GM13976 (cell line): ENCODE data around the gene ECHDC3.

ENCODE experiments used
- DNase-seq: peaks from one replicate; pipeline ENCODE4 v3.0.0; 2012; ENCODE audit warnings: low spot score
- CTCF ChIP-seq: IDR thresholded peaks from 2 replicates; pipeline ENCODE4 v1.5.1; 2012; ENCODE audit warnings: borderline replicate concordance, mild to moderate bottlenecking; ENCODE audit not compliant: insufficient read depth; ENCODE audit errors: extremely low read depth, missing control alignments, control extremely low read depth
- in situ Hi-C: fragments of 300-500 bp; cut with MboI; formaldehyde crosslinking; loops from one replicate; pipeline ENCODE4 v1.12.0; 2022; ENCODE audit warnings: low sequenced_read_pairs, mixed read lengths, inconsistent platforms; ENCODE audit not compliant: unreplicated experiment

Gene ECHDC3

GRCh38 chr10:11796474-11796873, 54.3 kb downstream of the ECHDC3 start:
- no peak for DNase-seq
- TF ChIP-seq CTCF = no peak
- in situ Hi-C loops = no loop called here

- DNase-seq = no peak
- in situ Hi-C loops = no loop called here
- no peak for TF ChIP-seq CTCF
Observed at GRCh38 chr10:11797281-11797680, 55.1 kb downstream of the ECHDC3 start.

GRCh38 chr10:11797847-11798633, 55.9 kb downstream of the ECHDC3 start:
- no peak for TF ChIP-seq CTCF
- in situ Hi-C loops = no loop called here
- DNase-seq = no peak

DNA sequence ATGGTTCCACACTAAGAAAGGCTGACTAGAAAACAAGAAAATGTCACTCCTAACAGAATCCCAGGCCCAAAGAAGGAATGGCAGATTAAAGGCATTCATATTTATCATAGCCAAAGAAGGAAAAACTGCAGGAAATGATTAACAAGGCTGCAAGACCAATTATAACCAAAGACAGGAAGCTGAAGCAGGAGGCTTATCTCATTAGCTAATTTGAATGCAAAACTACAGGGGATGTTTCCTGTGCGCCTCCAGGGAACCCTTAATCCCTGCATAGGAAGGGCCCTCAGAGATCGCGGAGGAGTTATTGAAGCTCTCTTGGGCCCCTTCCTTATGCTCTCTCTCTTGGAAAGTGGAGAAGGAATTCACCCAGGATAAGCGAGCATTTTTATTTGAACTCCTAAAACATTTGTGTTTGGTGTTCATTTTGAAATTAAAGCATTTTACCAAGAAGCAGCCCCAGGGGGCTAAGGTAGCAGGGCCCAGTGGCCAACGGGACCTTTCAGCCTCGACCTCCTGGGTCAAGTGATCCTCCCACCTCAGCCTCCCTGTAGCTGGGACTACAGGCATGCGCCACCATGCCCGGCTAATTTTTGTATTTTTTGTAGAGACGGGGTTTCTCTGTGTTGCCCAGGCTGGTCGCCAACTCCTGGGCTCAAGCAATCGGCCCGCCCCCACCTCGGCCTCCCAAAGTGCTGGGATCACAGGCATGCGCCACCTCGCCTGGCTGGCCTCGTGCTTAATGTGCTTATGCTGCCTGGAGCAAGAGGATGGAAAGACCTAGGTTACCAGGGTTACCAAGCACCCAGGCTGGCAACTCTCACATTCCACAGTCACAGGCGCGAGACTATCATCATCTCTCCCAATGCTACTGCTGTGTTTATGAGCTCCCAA, 56.9 kb downstream of the ECHDC3 start:
- no peak for TF ChIP-seq CTCF
- no peak for DNase-seq
- in situ Hi-C loops = no loop called here

DNA sequence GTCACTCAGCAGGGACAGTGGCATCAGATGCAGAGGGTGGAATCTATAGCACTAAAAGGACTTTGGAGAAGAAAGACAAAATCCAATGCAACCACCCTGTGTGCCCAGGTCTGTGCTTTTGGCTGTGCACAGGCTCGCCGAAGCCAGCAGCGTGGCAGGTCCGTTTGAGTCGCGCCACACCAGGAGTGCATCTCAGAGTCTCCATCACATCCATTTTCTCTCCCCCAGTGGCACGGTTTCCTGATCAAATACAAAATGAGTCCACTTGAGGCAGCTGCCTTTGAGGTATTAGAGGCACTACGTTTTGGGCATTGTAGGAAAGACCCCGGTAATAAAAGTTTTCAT, 57.5 kb downstream of the ECHDC3 start:
- no peak for TF ChIP-seq CTCF
- in situ Hi-C loops = no loop called here
- DNase-seq = no peak

DNA sequence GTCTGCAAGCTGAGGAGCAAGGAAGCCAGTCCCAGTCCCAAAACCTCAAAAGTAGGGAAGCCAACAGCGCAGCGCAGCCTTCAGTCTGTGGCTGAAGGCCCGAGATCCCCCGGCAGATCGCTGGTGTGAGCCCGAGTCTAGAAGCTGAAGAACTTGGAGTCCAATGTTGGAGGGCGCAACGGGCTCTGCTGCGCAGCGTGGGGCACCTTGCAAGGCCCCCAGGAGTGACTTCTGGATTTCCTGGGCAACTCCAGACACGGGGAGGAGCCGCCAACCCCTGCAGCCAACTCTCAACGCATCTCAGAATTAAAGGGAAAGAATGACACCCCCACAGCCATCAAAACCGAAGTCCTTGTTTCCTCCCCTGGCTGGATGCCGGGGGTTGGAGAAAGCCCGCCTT, 62.2 kb downstream of the ECHDC3 start:
- DNase-seq = no peak
- no peak for TF ChIP-seq CTCF
- in situ Hi-C loops = no loop called here
